ENCODE measurements around the gene PGPEP1. TPM values are rescaled to one million over a fixed set of nuclear protein-coding genes. Genes with fewer than 3 reads are reported as not detected.

PGPEP1 gene
- total RNA-seq, 2 donors from 2014 or later, result 7.7 to 9.0 TPM

GRCh38 chr19:18373407-18373891, 33.1 kb downstream of the PGPEP1 start:
- Histone ChIP-seq H3K36me3 (ENCODE audit: control insufficient read depth, insufficient read depth, low read length) (no peaks in the 10 kb centered on the region), H3K9me3 (ENCODE audit: control insufficient read depth, low read length) (no peaks in the 10 kb centered on the region), H3K9ac (ENCODE audit: extremely low read depth, low read length, poor library complexity, severe bottlenecking) (no peak overlapping the region), H3K27ac (ENCODE audit: low read depth, low read length) (peak overlapping the region; percentile 70), H3K27me3 (ENCODE audit: control insufficient read depth, insufficient read depth, low read length, poor library complexity, severe bottlenecking) (no peaks in the 10 kb centered on the region), H3K4me1 (ENCODE audit: control insufficient read depth, insufficient read depth, low read length) (peaks cover 7% of the 10 kb centered on the region), H3K4me3 (ENCODE audit: low read length) (no peak overlapping the region)
- TF ChIP-seq CTCF (conservative IDR thresholded peaks at IDR 0.05), result no peak
- no peak for DNase-seq
- Mint-ChIP-seq H3K4me3 (no peak overlapping the region), H3K36me3 (ENCODE audit: low read depth) (no peaks in the 10 kb centered on the region), H3K9me3 (peaks cover 2% of the 10 kb centered on the region), H3K4me1 (peaks cover 16% of the 10 kb centered on the region), H3K27me3 (ENCODE audit: insufficient read depth) (no peaks in the 10 kb centered on the region), H3K27ac (peak overlapping the region; percentile 89)
- 73 to 94% methylated on average over 3 of the region's 4 CpGs for WGBS, 2 experiments (ENCODE audit: insufficient coverage in 1 of 2, insufficient read length in 1 of 2)

- Histone ChIP-seq H3K27ac (ENCODE audit: low read depth, low read length) (peak overlapping the region; percentile 70), H3K9me3 (ENCODE audit: control insufficient read depth, low read length) (no peaks in the 10 kb centered on the region), H3K4me1 (ENCODE audit: control insufficient read depth, insufficient read depth, low read length) (peaks cover 7% of the 10 kb centered on the region), H3K27me3 (ENCODE audit: control insufficient read depth, insufficient read depth, low read length, poor library complexity, severe bottlenecking) (no peaks in the 10 kb centered on the region), H3K9ac (ENCODE audit: extremely low read depth, low read length, poor library complexity, severe bottlenecking) (no peak overlapping the region), H3K36me3 (ENCODE audit: control insufficient read depth, insufficient read depth, low read length) (no peaks in the 10 kb centered on the region), H3K4me3 (ENCODE audit: low read length) (no peak overlapping the region)
- peak; percentile 99 for DNase-seq
- Mint-ChIP-seq H3K4me3 (no peak overlapping the region), H3K4me1 (peaks cover 16% of the 10 kb centered on the region), H3K9me3 (peaks cover 2% of the 10 kb centered on the region), H3K27ac (peak overlapping the region; percentile 89), H3K36me3 (ENCODE audit: low read depth) (no peaks in the 10 kb centered on the region), H3K27me3 (ENCODE audit: insufficient read depth) (no peaks in the 10 kb centered on the region)
- WGBS, 2 experiments (ENCODE audit: insufficient coverage in 1 of 2, insufficient read length in 1 of 2), result 51 to 58% methylated on average over 12 to 16 of the region's 17 CpGs
- TF ChIP-seq CTCF (conservative IDR thresholded peaks at IDR 0.05), result no peak
Observed at GRCh38 chr19:18373892-18374629, 33.7 kb downstream of the PGPEP1 start.

GRCh38 chr19:18377026-18377425, 36.6 kb downstream of the PGPEP1 start:
- Histone ChIP-seq H3K4me3 (ENCODE audit: low read length) (no peak overlapping the region), H3K36me3 (ENCODE audit: control insufficient read depth, insufficient read depth, low read length) (no peaks in the 10 kb centered on the region), H3K27ac (ENCODE audit: low read depth, low read length) (no peak overlapping the region), H3K9ac (ENCODE audit: extremely low read depth, low read length, poor library complexity, severe bottlenecking) (no peak overlapping the region), H3K9me3 (ENCODE audit: control insufficient read depth, low read length) (no peaks in the 10 kb centered on the region), H3K4me1 (ENCODE audit: control insufficient read depth, insufficient read depth, low read length) (peaks cover 4% of the 10 kb centered on the region), H3K27me3 (ENCODE audit: control insufficient read depth, insufficient read depth, low read length, poor library complexity, severe bottlenecking) (no peaks in the 10 kb centered on the region)
- no peak for DNase-seq
- Mint-ChIP-seq H3K27me3 (ENCODE audit: insufficient read depth) (peaks cover 1% of the 10 kb centered on the region), H3K4me1 (peaks cover 15% of the 10 kb centered on the region), H3K27ac (peak overlapping the region; percentile 48), H3K36me3 (ENCODE audit: low read depth) (no peaks in the 10 kb centered on the region), H3K9me3 (peaks cover 2% of the 10 kb centered on the region), H3K4me3 (no peak overlapping the region)
- WGBS, 2 experiments (ENCODE audit: insufficient coverage in 1 of 2, insufficient read length in 1 of 2), result 87 to 93% methylated on average over 6 of the region's 6 CpGs
- no peak for TF ChIP-seq CTCF (conservative IDR thresholded peaks at IDR 0.05)

Data from endodermal cell (in vitro differentiated cells).